Endothelial cell of umbilical vein (primary cell): Measurements from ENCODE around the gene COX8C.

Experiments used
- CTCF ChIP-seq, 2 donors: IDR thresholded peaks; 1 replicate in 1 of 2; 2 replicates in 1 of 2; pipeline ENCODE4 v1.5.1; 2011; ENCODE audit warnings: low read length in 2 of 2, mild to moderate bottlenecking in 2 of 2, moderate library complexity in 2 of 2, control low read depth in 1 of 2, inconsistent platforms in 1 of 2, low read depth in 1 of 2; ENCODE audit not compliant: insufficient read depth in 1 of 2; ENCODE audit errors: extremely low read depth in 1 of 2
- EZH2 ChIP-seq: IDR thresholded peaks from 2 replicates; pipeline ENCODE4 v1.6.1; 2012; ENCODE audit warnings: borderline replicate concordance, low read depth, mild to moderate bottlenecking, moderate library complexity, low read length, inconsistent platforms; ENCODE audit not compliant: severe bottlenecking
- MAX ChIP-seq: IDR thresholded peaks from 2 replicates; pipeline ENCODE4 v1.6.1; 2011; ENCODE audit not compliant: insufficient read depth, insufficient read length
- MYC ChIP-seq: IDR thresholded peaks from one replicate; pipeline ENCODE4 v1.6.1; 2011; ENCODE audit warnings: mild to moderate bottlenecking, low read depth, low read length
- POLR2A ChIP-seq: IDR thresholded peaks from 2 replicates; pipeline ENCODE4 v1.6.1; 2012; ENCODE audit warnings: low read depth, mild to moderate bottlenecking, control low read depth, low read length
- POLR2AphosphoS5 ChIP-seq: IDR thresholded peaks from 2 replicates; pipeline ENCODE4 v1.6.1; 2012; ENCODE audit warnings: low read depth, mild to moderate bottlenecking, control low read depth, low read length, moderate library complexity; ENCODE audit not compliant: insufficient read depth

DNA sequence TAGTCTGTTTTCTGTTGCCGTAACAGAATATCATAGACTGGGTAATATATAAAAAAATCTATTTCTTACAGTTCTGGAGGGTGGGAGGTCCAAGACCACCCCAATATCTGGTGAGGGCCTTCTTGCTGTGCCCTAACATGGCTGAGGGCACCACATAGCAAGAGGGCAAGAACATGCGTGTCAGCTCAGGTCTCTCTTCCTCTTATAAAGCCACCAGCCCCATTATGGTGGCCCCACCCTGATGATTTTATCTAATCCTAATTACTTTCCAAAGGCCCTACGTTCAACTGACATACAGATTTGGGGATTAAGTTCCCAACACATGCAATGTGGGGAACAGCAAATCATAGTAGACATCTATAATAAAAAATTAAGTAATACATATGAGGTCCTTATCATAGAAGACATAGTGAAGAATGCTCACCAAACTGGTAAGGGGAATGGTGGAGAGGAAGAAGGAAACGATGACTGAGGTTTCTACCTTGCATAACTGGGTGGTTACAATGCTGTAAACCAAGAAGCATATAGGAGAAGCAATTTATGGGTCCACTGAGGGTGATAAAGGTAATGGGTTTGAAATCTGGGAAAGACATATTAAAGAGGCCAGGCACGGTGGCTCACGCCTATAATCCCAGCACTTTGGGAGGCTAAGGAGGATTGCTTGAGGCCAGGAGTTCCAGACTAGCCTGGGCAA lies 41.1 kb upstream of the COX8C start:
- TF ChIP-seq CTCF (IDR thresholded peaks at IDR 0.05; ENCODE audit: extremely low read depth in 1 of 2, insufficient read depth in 1 of 2, low read depth in 1 of 2, low read length in 2 of 2), result no peak
- no peak for TF ChIP-seq EZH2
- TF ChIP-seq MAX, result no peak
- no peak for TF ChIP-seq POLR2A
- no peak for TF ChIP-seq MYC
- TF ChIP-seq POLR2AphosphoS5, result no peak
